Stimulated activated CD8-positive, alpha-beta memory T cell treated with anti-CD3 and anti-CD28 coated beads, Interleukin-7, amount 100 ng/mL, for 24 hours (primary cell): ENCODE results near the gene PFKFB2.

Source experiments
- DNase-seq: peaks from one replicate; pipeline ENCODE4 v3.0.0-alpha.2; 2020; ENCODE audit warnings: low read depth

The PFKFB2 gene

GRCh38 chr1:207089627-207090355 lies 36.7 kb downstream of the PFKFB2 start:
- no peak for DNase-seq

- no peak for DNase-seq
Measured at GRCh38 chr1:207091200-207091908, 38.3 kb downstream of the PFKFB2 start.

DNA sequence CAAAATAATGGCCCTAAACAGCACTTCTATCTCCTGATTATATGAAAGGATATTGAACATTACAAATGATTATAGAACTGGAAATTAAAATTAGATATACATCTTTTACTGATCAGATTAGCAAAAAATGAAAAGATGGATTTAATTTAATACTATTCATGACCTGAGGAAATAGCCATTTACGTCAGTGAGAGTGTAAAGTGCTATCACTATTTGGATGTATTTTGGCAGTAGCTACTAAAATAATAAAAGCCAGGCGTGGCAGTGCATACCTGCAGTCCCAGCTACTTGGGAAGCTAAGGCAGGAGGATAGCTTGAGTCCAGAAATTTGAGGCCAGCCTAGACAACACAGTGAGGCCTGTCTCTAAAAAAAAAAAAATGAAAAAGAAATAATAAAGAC lies 40.9 kb downstream of the PFKFB2 start:
- no peak for DNase-seq

DNA sequence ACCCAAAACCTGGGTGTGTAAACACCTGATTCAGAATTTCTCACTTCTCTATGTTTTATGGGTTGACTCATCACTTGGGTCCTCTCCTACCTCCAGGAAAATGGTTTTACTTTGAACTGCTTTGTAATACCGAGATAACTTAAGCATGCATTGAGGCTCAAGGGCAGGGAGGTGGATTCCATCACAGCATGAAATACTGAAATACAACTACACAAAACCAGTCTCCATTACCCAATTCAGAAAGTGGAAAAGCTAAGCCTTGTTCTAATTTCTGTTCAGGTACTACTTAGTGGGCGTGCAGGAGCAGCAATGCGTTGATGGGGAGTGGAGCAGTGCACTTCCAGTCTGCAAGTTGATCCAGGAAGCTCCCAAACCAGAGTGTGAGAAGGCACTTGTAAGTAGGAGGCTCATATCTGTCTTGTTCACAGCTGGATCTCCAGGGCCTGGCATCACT lies 44.8 kb downstream of the PFKFB2 start:
- DNase-seq: no peak

DNA sequence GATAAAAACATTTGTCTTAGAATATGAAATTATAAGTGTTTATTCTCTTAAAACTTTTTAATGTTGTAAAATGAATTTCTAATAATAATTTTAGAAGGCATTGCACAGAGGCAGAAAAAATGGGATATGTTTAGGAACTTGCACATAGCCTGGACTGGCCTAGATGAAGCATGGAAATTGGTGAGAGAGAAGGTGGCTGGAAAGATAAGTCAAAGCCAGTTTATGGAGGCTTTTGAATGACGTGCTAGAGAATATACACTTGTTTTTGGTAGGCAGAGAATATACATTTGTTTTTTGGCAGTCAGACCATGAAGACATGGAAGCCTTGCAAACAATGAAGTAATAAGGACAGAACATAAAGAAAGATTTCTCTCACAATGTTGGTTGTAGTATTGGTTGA lies 48.6 kb downstream of the PFKFB2 start:
- no peak for DNase-seq

DNA sequence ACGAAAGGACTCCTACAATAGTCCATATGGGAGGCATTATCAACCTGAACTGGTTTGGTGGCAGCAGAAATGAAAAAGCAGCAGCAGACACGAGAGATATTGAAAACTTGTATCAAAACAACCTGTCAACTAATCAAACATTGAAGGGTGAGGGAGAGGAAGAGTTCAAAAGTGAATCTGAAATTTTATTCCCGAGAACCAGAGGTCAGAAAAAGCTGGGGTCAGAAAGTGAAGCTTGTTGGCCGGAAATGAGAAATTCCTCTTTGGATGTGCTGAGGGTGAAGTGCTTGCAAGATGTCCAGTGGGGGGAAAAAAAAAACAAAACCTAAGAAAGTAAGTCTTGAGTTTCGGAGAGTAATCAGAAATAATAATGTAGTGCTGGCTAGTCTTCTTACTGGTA lies 49.1 kb downstream of the PFKFB2 start:
- no peak for DNase-seq

GRCh38 chr1:207102659-207103058 lies 49.6 kb downstream of the PFKFB2 start:
- DNase-seq: no peak

DNA sequence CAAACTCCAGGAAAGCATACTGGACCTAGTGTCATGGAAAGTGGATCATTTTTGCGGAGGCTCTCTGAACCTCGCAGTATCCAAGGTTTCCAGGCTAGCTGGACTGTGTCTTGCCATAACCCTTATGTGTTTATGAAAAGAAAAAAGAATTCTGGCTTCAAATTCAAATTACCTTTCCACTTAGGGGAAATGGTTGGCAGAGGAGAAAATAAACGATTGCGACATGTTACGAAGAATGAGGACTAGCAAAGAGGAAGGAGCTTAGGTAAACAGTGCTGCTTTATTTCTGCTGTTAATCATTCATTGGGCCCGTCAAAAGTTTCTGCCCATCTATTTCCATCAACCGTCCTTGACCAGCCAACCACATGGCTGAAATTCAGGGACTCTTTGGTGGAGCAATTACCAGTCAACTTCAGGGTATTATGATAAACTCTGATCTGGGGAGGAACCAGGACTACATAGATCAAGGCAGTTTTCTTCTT lies 50.9 kb downstream of the PFKFB2 start, which contains the start of gene C4BPA:
Gene C4BPA, plus strand, starts transcription at position 342 of the 482 bp plus-strand sequence. CDS start 8,793 bp downstream, outside the sequence.
- DNase-seq: no peak

GRCh38 chr1:207109004-207109403 lies 55.9 kb downstream of the PFKFB2 start:
- no peak for DNase-seq

DNA sequence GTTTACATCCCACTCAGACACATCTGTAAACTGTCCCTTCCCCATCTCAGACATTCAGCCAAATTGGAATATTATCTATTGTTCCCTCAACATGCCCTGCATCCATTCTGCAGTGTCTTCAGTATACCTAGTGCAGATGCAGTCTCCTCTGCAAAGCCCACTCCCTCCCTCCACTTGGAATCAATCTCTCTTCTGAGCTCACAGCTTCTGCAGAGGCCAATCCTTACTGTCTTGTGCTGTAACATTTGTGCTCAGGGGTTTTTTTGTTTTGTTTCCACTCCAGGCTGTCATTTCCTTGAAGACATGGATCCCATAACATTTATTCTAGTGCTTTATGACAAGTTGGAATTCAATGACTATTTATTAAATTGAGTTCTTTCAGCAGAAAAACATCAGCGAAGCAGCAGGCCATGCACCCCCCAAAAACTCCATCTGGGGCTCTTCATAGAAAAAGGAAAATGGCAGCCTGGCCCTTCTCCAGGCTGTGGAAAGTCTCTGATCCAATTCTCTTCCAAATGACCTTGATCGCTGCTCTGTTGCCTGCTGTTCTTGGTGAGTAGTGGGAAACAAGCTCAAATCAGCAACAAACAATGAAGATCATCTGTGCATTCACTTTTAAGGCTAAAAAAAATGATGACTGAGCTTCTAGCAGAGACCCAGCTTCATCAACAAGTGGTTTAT lies 59.7 kb downstream of the PFKFB2 start:
- no peak for DNase-seq

GRCh38 chr1:207115269-207115668 lies 62.2 kb downstream of the PFKFB2 start:
- DNase-seq: no peak

DNA sequence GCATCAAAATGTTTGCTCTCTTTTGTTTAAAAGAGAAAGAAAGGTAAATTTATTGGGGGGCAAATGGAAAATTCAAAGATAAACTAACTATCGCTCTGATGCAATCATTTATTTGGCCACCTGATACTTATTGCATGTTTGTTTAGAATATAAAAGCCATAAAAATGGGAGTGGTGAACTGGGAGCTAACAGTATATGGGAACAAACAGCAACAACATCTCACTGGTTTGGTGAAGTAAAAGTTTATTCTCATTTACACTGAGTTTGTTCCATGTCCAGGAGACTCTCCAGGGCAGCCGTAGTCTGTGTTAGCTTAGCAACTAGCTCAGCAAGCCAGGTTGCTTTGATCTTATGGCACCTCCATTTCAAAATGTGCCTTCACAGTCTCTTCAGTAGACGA lies 71.3 kb downstream of the PFKFB2 start:
- DNase-seq: no peak

DNA sequence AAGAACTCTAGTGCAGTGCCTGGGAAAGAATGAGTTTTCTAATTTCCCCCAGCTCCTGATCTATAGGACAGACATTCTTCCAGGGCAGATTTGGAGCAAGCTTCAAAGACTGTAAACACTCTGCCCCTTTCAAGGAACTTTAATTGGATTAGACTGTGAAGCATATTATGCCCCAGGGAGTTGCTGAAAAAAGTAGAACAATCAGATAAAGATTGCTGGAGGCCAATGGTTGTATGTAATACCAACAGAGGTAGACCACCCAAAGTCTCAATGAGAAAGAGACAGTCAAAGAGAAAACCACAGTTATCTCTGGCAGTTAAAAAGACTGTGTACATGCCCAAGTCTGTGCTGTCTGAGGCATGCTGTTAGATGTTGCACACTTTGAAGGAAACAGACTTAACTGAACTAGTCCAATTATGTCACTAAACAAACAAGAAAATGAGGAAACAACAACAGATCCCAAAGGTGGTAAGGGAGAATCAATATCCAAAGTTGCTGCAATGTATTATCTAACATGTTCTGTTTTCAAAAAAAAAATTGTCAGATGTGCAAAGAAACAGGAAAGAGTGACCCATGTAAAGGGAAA lies 75.4 kb downstream of the PFKFB2 start:
- no peak for DNase-seq

DNA sequence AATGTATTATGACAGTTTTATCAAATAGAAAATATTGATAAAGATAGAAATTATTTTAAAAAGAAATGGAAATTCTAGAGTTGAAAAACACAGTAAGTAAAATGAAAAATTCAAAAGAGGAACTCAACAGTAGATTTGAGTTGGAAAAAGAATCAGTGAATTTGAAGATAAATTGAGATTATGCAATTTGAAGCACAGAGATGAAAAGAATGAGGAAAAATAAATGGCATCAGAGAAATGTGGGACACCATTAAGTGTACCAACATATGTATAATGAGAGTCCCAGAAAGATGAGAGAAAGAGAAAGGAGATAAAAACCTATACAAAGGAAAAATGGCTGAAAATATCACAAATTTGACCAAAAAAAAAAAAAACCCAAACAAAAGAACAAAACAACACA lies 76.0 kb downstream of the PFKFB2 start:
- no peak for DNase-seq
